ENCODE results near the gene LTB. TPM values are rescaled to one million over a fixed set of nuclear protein-coding genes. Genes with fewer than 3 reads are reported as not detected.

The LTB gene
- total and polyA plus RNA-seq, 2 donors (not counting 3 experiments of a cell fraction or from before 2014, with no cell fraction given), result 1.2 to 2.1 TPM

GRCh38 chr6:31579119-31579505, 3.1 kb downstream of the LTB start:
- no peak overlapping the region for H2AFZ ChIP-seq (ENCODE audit: low read depth, low read length)
- H3K79me2 ChIP-seq (ENCODE audit: control insufficient read depth, insufficient read depth, low read length), result peaks cover 10% of the 10 kb centered on the region
- H3K9me3 ChIP-seq (replicated peaks; ENCODE audit: control insufficient read depth, insufficient read depth, low read length), result no peaks in the 10 kb centered on the region
- no peak overlapping the region for H3K4me3 ChIP-seq (replicated peaks in 1 of 3; ENCODE audit: insufficient read depth in 1 of 3, low read depth in 1 of 3, low read length in 3 of 3)
- peaks cover 16% of the 10 kb centered on the region for H3K4me1 ChIP-seq (ENCODE audit: control insufficient read depth, extremely low read depth, insufficient read depth, low read length)
- dilution Hi-C loops (cut with MboI; ENCODE audit: extremely low pct_ligation_motif_present, low sequenced_read_pairs) (no loop called here), intact Hi-C loops (cut with micrococcal nuclease) (no loop called here)
- FAIRE-seq, result no peak
- no peaks in the 10 kb centered on the region for H3K36me3 ChIP-seq (ENCODE audit: control insufficient read depth in 2 of 2, extremely low read depth in 1 of 2, insufficient read depth in 2 of 2, low read length in 2 of 2)
- H3K9me1 ChIP-seq (replicated peaks; ENCODE audit: control insufficient read depth, extremely low read depth, insufficient read depth, low read length), result no peaks in the 10 kb centered on the region
- no TSS peak for BruUV-seq (replicated peaks)
- TF ChIP-seq GATA2 (IDR thresholded peaks at IDR 0.05; ENCODE audit: insufficient read depth, insufficient read length, low read depth, low read length), result no peak
- TF ChIP-seq MAX (IDR thresholded peaks at IDR 0.05; ENCODE audit: insufficient read depth, insufficient read length), result no peak
- no peaks in the 10 kb centered on the region for H4K20me1 ChIP-seq (replicated peaks; ENCODE audit: control insufficient read depth, extremely low read depth, insufficient read depth, low read length)
- H3K9ac ChIP-seq (replicated peaks; ENCODE audit: extremely low read depth, insufficient read depth, low read length), result no peak overlapping the region
- H3K4me2 ChIP-seq (ENCODE audit: insufficient read depth, low read length), result no peak overlapping the region
- POLR2A ChIA-PET, result no interaction called here
- CTCF ChIA-PET, result interaction anchor here (17.0 to 32.6 kb wide), 2 partner anchors 16 to 23 kb away, joined by 286 to 1517 read pairs; partner anchors contain the start of genes ATP6V1G2, DDX39B, NCR3 and NFKBIL1
- no peak overlapping the region for H3K27ac ChIP-seq (ENCODE audit: insufficient read depth, low read depth, low read length)
- H3K27me3 ChIP-seq (ENCODE audit: control insufficient read depth in 2 of 2, insufficient read depth in 2 of 2, low read length in 2 of 2), result no peaks in the 10 kb centered on the region
- no peak for DNase-seq (ENCODE audit: low read depth, low spot score)

GRCh38 chr6:31578184-31579118, 3.8 kb downstream of the LTB start:
- TF ChIP-seq CTCF (IDR thresholded peaks at IDR 0.05; ENCODE audit: extremely low read depth in 1 of 2, insufficient read depth in 1 of 2, low read depth in 1 of 2, low read length in 2 of 2) (no peak), JUN (IDR thresholded peaks at IDR 0.05; ENCODE audit: borderline replicate concordance, insufficient read depth, insufficient read length, low read depth) (no peak), EZH2 (IDR thresholded peaks at IDR 0.05; ENCODE audit: borderline replicate concordance, low read depth, low read length, severe bottlenecking) (no peak), GATA2 (IDR thresholded peaks at IDR 0.05; ENCODE audit: insufficient read depth, insufficient read length, low read depth, low read length) (no peak), POLR2A (IDR thresholded peaks at IDR 0.05; ENCODE audit: low read depth, low read length) (no peak), MYC (IDR thresholded peaks at IDR 0.05; ENCODE audit: low read depth, low read length) (no peak), FOS (IDR thresholded peaks at IDR 0.05; ENCODE audit: borderline replicate concordance, insufficient read depth, low read length) (no peak), MAX (IDR thresholded peaks at IDR 0.05; ENCODE audit: insufficient read depth, insufficient read length) (no peak), POLR2AphosphoS5 (IDR thresholded peaks at IDR 0.05; ENCODE audit: insufficient read depth, low read depth, low read length) (no peak)
- Histone ChIP-seq H4K20me1 (replicated peaks; ENCODE audit: control insufficient read depth, extremely low read depth, insufficient read depth, low read length) (no peaks in the 10 kb centered on the region), H3K4me1 (ENCODE audit: control insufficient read depth, extremely low read depth, insufficient read depth, low read length) (peaks cover 16% of the 10 kb centered on the region), H3K36me3 (ENCODE audit: control insufficient read depth in 2 of 2, extremely low read depth in 1 of 2, insufficient read depth in 2 of 2, low read length in 2 of 2) (no peaks in the 10 kb centered on the region), H3K9ac (replicated peaks; ENCODE audit: extremely low read depth, insufficient read depth, low read length) (no peak overlapping the region), H3K27me3 (ENCODE audit: control insufficient read depth in 2 of 2, insufficient read depth in 2 of 2, low read length in 2 of 2) (no peaks in the 10 kb centered on the region), H3K27ac (ENCODE audit: insufficient read depth, low read depth, low read length) (no peak overlapping the region), H3K4me2 (ENCODE audit: insufficient read depth, low read length) (no peak overlapping the region), H3K4me3 (replicated peaks in 1 of 3; ENCODE audit: insufficient read depth in 1 of 3, low read depth in 1 of 3, low read length in 3 of 3) (no peak overlapping the region), H3K9me3 (replicated peaks; ENCODE audit: control insufficient read depth, insufficient read depth, low read length) (no peaks in the 10 kb centered on the region), H3K79me2 (ENCODE audit: control insufficient read depth, insufficient read depth, low read length) (peaks cover 10% of the 10 kb centered on the region), H3K9me1 (replicated peaks; ENCODE audit: control insufficient read depth, extremely low read depth, insufficient read depth, low read length) (no peaks in the 10 kb centered on the region), H2AFZ (ENCODE audit: low read depth, low read length) (no peak overlapping the region)
- no TSS peak for BruUV-seq (replicated peaks)
- ChIA-PET CTCF (interaction anchor here (4.2 to 32.6 kb wide), 3 partner anchors 7 to 22 kb away, joined by 16 to 1517 read pairs (median 286); partner anchors contain the start of genes ATP6V1G2, DDX39B, LST1 and NCR3), POLR2A (no interaction called here)
- FAIRE-seq (no peak), DNase-seq (ENCODE audit: low read depth, low spot score) (no peak)
- intact Hi-C loops (cut with micrococcal nuclease), result no loop called here
- dilution Hi-C loops (cut with MboI; ENCODE audit: extremely low pct_ligation_motif_present, low sequenced_read_pairs), result no loop called here
